ENCODE data around the gene CYP2W1.

DNA sequence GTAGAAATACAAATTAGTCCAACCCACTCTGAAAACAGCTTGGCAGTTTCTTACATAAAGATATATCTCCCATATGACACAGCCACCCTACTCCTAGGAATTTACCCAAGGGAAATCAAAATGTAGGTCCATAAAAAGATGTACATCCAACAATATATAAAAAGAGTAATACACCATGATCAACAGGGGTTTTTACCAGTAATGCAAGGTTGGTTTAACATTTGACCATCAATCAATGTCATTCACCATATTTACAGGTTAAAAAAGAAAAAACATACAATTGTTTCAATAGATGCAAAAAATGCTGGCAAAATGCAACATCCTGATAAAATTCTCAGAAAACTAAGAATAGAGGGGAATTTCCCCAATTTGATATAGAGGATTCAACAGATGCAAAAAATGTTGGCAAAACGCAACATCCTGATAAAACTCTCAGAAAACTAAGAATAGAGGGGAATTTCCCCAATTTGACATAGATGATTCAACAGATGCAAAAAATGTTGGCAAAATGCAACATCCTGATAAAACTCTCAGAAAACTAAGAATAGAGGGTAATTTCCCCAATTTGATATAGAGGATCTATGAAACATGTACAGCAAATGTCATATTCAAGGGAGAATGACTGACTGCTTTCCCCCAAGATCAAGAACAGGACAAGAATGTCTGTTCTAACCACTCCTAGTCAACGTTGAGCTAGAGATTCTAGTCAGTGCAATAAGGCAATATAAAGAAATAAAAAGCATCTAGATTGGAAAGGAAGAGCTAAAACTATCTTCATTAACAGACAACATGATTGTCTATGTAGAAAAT, 42.2 kb upstream of the CYP2W1 start:
- TF ChIP-seq, protein P1, sequence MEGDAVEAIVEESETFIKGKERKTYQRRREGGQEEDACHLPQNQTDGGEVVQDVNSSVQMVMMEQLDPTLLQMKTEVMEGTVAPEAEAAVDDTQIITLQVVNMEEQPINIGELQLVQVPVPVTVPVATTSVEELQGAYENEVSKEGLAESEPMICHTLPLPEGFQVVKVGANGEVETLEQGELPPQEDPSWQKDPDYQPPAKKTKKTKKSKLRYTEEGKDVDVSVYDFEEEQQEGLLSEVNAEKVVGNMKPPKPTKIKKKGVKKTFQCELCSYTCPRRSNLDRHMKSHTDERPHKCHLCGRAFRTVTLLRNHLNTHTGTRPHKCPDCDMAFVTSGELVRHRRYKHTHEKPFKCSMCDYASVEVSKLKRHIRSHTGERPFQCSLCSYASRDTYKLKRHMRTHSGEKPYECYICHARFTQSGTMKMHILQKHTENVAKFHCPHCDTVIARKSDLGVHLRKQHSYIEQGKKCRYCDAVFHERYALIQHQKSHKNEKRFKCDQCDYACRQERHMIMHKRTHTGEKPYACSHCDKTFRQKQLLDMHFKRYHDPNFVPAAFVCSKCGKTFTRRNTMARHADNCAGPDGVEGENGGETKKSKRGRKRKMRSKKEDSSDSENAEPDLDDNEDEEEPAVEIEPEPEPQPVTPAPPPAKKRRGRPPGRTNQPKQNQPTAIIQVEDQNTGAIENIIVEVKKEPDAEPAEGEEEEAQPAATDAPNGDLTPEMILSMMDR (conservative IDR thresholded peaks at IDR 0.05), result no peak
- TF ChIP-seq EZH2 (IDR thresholded peaks at IDR 0.05; ENCODE audit: low read depth), result no peak

Measured in PC-9 (cell line).